ENCODE results near the gene PRAMEF25.
"Not testable (repeated sequence)": the region's sequence is repeated elsewhere in the genome, so short reads cannot be mapped to it uniquely, and the experiment has no call there.

Gene PRAMEF25

GRCh38 chr1:13070474-13070873 lies at the start of gene PRAMEF25:
Gene PRAMEF25, plus strand, starts transcription at chr1:13070774. Its CDS starts 2,920 bp downstream, at chr1:13073694.
- DNase-seq = not testable (repeated sequence)

- not testable (repeated sequence) for DNase-seq
Measured at GRCh38 chr1:13056475-13056874, 14.1 kb upstream of the PRAMEF25 start, which contains the start of gene PRAMEF27. Gene PRAMEF27, minus strand, starts transcription at chr1:13056575. Its CDS starts 2,916 bp downstream, at chr1:13053659.

GRCh38 chr1:13116754-13117153 lies 46.2 kb downstream of the PRAMEF25 start, which contains the start of gene HNRNPCL2:
Gene HNRNPCL2, minus strand, starts transcription at chr1:13116854. Its CDS starts 454 bp downstream, at chr1:13116400.
- DNase-seq = not testable (repeated sequence)
